ENCODE measurements around the gene TMEM238.
A peak's percentile ranks its signal among the peaks of the same experiment; 100 is the strongest.

TMEM238 gene

DNA sequence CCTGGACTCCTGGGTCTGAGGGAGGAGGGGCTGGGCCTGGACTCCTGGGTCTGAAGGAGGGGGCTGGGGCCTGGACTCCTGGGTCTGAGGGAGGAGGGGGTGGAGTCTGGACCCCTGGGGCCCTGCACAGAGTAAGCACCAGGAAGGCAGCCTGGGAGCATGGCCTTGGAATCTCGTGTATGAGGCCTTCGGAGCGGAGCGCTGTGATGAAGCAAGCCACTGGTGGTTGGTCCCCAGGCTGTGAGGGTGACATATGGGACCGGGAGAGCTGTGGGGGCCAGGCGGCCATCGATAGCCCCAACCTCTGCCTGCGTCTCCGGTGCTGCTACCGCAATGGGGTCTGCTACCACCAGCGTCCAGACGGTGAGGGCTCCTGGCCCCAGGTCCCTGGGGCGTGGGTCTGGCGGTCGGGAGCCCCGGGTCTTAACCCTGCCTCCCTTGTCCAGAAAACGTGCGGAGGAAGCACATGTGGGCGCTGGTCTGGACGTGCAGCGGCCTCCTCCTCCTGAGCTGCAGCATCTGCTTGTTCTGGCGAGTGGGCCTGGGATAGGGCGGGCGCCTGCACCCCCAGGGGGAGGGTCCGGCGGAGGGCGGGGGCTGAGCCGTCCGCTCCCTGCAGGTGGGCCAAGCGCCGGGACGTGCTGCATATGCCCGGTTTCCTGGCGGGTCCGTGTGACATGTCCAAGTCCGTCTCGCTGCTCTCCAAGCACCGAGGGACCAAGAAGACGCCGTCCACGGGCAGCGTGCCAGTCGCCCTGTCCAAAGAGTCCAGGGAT is 6.5 kb downstream of the TMEM238 start:
- no peak for DNase-seq (ENCODE audit: low read depth in 3 of 3)

DNA sequence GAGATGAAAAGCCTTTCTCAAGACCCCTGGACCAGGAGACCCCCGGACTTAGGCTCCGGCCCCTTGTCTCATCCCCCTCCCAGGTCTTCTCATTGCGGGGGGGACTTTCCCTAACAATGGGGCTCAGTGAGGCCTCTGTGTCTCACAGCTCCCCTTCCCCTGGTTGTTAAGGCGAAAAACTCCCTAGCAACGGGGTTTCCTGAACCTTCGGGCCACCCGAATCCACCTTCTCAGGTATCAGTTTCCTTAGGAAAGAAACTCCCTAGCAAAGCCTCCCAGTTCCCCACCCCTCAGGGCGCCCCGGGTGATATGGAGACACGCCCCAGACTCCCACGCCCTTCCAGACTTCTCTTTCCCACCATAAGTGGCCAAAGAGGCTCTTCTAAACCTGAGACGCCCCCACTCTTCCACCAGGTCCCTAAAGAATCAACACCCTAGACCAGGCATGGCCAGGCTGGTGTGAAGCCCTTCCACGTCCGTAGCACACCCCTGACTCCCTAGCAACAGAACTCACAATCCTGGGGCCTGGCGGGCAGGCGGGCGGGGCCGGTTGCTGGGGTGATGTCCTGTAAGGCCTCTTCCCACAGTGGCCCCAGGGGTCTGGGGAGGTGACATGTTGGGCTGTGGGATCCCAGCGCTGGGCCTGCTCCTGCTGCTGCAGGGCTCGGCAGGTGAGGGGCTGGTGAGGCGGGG is 7.7 kb downstream of the TMEM238 start, which contains the start of gene TMEM190:
Gene TMEM190 (plus strand): TSS at position 586 of the 693 bp plus-strand sequence. CDS start 28 bp downstream, at position 614.
- DNase-seq (ENCODE audit: low read depth in 3 of 3): no peak

- no peak for DNase-seq (ENCODE audit: low read depth in 3 of 3)
These were observed 9.9 kb downstream of the TMEM238 start for GRCh38 chr19:55373993-55374757.

GRCh38 chr19:55373306-55373992 is 10.6 kb downstream of the TMEM238 start:
- no peak for DNase-seq (ENCODE audit: low read depth in 3 of 3)

- DNase-seq (ENCODE audit: low read depth in 3 of 3): no peak
These were observed 11.6 kb downstream of the TMEM238 start for GRCh38 chr19:55372316-55373081.

- DNase-seq (ENCODE audit: low read depth in 3 of 3): no peak
These were observed 13.6 kb downstream of the TMEM238 start, which contains the start of gene IL11 for GRCh38 chr19:55370305-55370988. IL11 (minus strand) TSS chr19:55370463; CDS start chr19:55370310, 153 bp downstream.

DNA sequence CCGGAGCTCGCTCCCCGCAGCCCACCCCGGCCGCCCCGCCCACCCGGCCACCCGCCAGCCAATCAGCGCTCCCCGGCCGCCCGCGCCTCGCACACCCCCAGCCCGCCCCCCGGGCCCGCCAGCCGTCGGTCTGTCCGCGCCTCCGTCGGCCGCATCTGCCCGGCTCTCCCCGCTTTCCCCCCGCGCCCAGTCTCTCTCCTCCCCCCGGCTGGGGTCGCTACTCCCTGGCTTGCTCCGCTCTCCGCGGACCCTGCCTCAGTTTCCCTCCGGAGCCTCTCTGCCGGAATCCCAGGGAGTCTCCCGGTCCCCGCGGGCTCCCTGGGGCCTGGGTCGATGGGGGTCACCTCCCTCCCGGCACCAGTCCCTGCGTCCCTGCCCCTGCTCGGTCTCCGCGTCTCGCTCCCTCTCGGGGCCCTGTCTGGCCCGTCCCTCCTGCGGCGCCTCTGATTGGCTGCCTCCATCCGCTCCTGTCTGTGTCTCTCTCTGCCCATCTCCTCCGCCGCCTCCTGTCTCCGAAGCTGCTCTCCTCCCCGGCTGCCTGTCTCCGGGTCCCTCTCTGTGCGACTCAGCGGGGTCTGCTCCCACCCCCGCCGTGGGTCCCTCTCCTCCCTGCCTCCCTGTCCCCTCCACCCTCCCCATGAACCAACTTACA is 14.3 kb downstream of the TMEM238 start:
- DNase-seq (ENCODE audit: low read depth in 3 of 3): peak in 1 of 3 experiments; percentile 33

- no peak for DNase-seq (ENCODE audit: low read depth in 3 of 3)
These were observed 15.2 kb downstream of the TMEM238 start for GRCh38 chr19:55368701-55369563.

- DNase-seq (ENCODE audit: low read depth in 3 of 3): no peak
These were observed 16.0 kb downstream of the TMEM238 start for GRCh38 chr19:55368106-55368505.

- no peak for DNase-seq (ENCODE audit: low read depth in 3 of 3)
These were observed 17.3 kb downstream of the TMEM238 start for GRCh38 chr19:55366790-55367189.

DNA sequence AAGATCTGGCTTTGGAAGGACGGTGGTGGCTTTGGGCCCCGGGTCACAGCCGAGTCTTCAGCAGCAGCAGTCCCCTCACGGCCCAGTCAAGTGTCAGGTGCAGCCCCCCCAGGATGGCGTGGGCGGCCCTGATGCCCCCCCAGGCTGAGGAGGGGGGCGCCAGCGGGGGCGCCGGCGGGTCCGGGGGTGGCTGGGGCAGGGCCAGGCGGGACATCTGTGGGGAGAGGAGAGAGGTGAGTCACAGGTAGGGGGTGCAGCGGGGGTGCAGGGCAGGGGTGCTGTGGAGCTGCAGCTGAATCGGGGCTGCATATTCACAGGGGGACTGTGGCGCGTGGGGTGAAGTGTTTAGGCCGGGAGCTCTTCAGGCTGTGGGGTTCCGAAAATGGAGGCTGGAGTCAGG is 18.1 kb downstream of the TMEM238 start:
- DNase-seq (ENCODE audit: low read depth in 3 of 3): no peak

GRCh38 chr19:55365245-55365644 is 18.8 kb downstream of the TMEM238 start:
- no peak for DNase-seq (ENCODE audit: low read depth in 3 of 3)

DNA sequence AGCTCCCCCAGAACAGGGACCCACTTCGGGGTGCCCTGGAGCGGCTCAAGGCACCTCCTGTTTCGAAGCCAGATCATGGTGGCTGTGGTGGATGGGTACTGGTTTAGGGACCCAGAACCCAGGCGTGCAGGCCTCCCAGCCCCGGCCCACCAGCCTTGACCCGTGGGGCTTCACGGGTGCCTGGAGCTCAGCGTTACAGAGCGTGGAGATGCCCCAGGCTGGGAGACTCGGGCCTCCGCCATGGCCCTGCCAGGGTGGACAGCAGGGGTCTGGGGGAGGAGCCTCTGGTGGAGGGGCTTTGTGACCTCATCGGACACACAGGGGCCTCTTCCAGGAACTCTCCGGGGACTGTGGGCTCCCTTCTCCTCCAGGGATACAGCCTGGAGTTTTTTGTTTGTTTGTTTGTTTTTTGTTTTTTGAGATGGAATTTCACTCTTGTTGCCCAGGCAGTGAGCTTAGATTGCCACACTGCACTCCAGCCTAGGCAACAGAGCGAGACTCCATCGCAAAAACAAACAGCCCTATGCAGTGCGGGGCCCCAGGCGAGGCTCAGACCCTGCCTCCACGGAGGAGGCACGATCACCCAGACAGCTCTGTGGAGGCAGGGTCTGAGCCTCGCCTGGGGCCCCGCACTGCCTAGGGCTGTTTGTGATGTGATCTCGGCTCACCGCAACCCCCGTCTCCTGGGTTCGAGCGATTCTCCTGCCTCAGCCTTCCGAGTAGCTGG is 20.9 kb downstream of the TMEM238 start, which contains the start of gene GARIN5B:
Gene GARIN5B (minus strand): TSS at position 271 of the 727 bp plus-strand sequence. CDS start 194 bp downstream, at position 77.
- DNase-seq (ENCODE audit: low read depth in 3 of 3): no peak

DNA sequence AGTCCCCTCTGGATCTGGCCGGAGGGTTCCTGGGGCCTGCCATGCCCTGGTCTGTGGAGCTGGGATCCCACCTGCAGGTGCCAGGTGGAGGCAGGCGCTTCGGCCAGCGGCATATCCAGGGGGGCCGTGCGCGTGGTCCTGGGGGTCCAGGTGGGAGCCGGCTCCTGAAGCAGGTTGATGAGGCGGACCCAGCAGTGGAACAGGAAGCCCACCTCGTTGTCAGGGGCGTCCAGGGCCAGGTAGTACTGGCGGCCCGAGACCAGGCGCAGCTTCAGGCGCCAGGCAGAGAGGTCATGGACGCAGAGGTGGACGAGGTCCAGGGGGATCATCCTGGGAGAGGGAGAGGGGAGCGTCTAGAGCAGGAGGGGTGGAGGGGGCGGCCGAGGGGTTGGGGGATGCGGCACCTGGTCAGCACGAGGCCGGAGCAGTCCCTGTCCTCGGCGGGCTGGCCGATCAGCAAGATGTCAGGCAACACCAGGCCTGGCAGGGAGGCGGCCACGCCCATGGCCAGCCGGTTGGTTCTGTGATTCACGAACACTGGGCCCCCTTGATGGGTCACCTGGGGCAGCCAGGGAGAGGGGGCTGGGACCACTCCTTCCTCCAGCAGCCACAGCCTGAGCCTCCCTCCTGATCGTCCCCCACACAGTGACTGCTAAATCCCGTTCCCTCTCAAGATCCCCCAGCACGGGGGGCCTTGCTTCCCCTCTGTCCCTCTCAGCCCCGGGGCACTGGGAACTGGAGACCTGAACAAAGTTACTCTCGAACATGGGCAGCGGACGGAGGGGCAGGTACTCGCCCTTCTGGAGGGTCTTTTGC is 21.7 kb downstream of the TMEM238 start:
- DNase-seq (ENCODE audit: low read depth in 3 of 3): no peak

GRCh38 chr19:55360902-55361301 is 23.2 kb downstream of the TMEM238 start:
- no peak for DNase-seq (ENCODE audit: low read depth in 3 of 3)

GRCh38 chr19:55358943-55359908 is 24.9 kb downstream of the TMEM238 start:
- no peak for DNase-seq (ENCODE audit: low read depth in 3 of 3)
